ENCODE results near the gene KRT78.
"Not testable (repeated sequence)": the region's sequence is repeated elsewhere in the genome, so short reads cannot be mapped to it uniquely, and the experiment has no call there.

The KRT78 gene

GRCh38 chr12:52848661-52849255 lies at the start of gene KRT78:
Gene KRT78 (minus strand): TSS chr12:52848994. CDS start chr12:52848930, 64 bp downstream.
- DNase-seq, result no peak

- no peak for DNase-seq
Observed at GRCh38 chr12:52896190-52897100, 47.7 kb upstream of the KRT78 start.

GRCh38 chr12:52895726-52896189 lies 47.0 kb upstream of the KRT78 start:
- DNase-seq, result no peak

GRCh38 chr12:52892974-52893373 lies 44.2 kb upstream of the KRT78 start:
- DNase-seq, result no peak

- no peak for DNase-seq
Observed at GRCh38 chr12:52892207-52892852, 43.5 kb upstream of the KRT78 start.

GRCh38 chr12:52891044-52891443 lies 42.2 kb upstream of the KRT78 start:
- DNase-seq, result no peak

- DNase-seq, result no peak
Observed at GRCh38 chr12:52890417-52890816, 41.6 kb upstream of the KRT78 start.

- peak; percentile 78 for DNase-seq
Observed at GRCh38 chr12:52884526-52885293, 35.9 kb upstream of the KRT78 start.

- DNase-seq, result not testable (repeated sequence)
Observed at GRCh38 chr12:52880499-52880898, 31.7 kb upstream of the KRT78 start.

GRCh38 chr12:52879394-52880351 lies 30.9 kb upstream of the KRT78 start:
- DNase-seq, result peak; percentile 83

GRCh38 chr12:52878507-52879393 lies 30.0 kb upstream of the KRT78 start:
- no peak for DNase-seq

GRCh38 chr12:52877242-52877641 lies 28.4 kb upstream of the KRT78 start:
- no peak for DNase-seq

- DNase-seq, result no peak
Observed at GRCh38 chr12:52876372-52876771, 27.6 kb upstream of the KRT78 start.

- no peak for DNase-seq
Observed at GRCh38 chr12:52874573-52875435, 26.0 kb upstream of the KRT78 start.

- DNase-seq, result peak; percentile 84
Observed at GRCh38 chr12:52873832-52874572, 25.2 kb upstream of the KRT78 start.

GRCh38 chr12:52873513-52873831 lies 24.7 kb upstream of the KRT78 start:
- DNase-seq, result no peak

GRCh38 chr12:52872644-52873389 lies 24.0 kb upstream of the KRT78 start:
- no peak for DNase-seq
